ENCODE measurements around the gene TTC34.

Gene TTC34

DNA sequence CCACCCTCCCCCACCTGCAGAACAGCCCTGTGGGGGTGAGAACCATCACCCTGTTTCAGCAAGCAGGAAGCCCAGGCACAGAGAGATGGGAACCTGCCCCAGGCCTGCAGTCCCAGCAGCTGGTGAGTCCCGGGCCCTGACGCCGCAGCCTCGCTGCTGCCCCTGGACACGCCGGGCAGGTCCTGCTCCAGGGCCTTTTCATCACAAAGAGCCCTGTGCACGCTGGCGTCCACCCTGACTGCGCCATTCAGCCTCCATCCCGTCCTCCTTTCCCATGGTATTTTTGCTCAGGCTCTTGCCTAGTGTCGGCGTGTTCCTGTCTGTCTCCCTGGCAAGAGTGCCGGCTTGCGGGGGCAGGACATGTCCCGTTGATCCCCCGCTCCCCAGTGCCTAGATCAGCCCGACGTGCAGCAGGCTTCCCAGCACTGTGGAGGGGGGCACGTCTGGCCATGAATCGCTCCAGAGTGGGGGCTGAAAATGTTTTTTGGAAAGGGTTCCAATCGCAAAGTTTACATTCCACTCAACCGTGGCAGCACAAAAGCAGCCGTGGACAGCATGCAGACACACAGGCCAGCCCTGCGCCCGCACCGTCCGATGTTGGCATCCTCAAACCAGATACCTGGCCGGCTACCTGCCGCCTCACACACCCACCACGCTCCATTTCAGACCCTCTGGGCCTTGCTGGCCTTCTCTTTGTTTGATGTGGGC is 6.3 kb upstream of the TTC34 start:
- no peak for DNase-seq (ENCODE audit: low read depth)
- H3K4me3 ChIP-seq (ENCODE audit: control insufficient read depth, low read depth, low read length), result no peak overlapping the region
- TF ChIP-seq, protein P1, sequence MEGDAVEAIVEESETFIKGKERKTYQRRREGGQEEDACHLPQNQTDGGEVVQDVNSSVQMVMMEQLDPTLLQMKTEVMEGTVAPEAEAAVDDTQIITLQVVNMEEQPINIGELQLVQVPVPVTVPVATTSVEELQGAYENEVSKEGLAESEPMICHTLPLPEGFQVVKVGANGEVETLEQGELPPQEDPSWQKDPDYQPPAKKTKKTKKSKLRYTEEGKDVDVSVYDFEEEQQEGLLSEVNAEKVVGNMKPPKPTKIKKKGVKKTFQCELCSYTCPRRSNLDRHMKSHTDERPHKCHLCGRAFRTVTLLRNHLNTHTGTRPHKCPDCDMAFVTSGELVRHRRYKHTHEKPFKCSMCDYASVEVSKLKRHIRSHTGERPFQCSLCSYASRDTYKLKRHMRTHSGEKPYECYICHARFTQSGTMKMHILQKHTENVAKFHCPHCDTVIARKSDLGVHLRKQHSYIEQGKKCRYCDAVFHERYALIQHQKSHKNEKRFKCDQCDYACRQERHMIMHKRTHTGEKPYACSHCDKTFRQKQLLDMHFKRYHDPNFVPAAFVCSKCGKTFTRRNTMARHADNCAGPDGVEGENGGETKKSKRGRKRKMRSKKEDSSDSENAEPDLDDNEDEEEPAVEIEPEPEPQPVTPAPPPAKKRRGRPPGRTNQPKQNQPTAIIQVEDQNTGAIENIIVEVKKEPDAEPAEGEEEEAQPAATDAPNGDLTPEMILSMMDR (IDR thresholded peaks at IDR 0.05; ENCODE audit: control insufficient read depth, insufficient read depth, low read depth, low read length, missing control alignments), result no peak

DNA sequence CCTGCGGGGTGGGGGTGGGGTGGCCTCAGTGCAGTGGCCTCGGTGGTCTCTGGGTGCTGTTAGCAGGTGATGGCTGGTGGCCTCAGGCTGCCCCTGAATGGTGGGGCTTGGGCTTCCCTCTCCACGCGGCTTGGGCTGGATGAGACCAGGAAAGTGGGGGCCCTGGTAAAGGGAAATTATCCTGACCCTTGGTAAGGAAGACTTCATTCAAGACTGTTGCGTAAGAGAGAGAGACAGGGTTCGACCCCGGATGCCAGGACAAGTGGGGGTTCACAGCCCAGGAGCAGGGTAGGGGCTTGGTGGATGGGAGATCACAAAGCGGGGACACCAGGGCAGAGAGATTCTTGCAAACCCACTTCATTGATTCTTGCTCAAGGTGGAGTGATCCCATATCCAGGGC is 5.5 kb upstream of the TTC34 start:
- no peak for DNase-seq (ENCODE audit: low read depth)
- TF ChIP-seq, protein P1 (IDR thresholded peaks at IDR 0.05; ENCODE audit: control insufficient read depth, insufficient read depth, low read depth, low read length, missing control alignments), result no peak

DNA sequence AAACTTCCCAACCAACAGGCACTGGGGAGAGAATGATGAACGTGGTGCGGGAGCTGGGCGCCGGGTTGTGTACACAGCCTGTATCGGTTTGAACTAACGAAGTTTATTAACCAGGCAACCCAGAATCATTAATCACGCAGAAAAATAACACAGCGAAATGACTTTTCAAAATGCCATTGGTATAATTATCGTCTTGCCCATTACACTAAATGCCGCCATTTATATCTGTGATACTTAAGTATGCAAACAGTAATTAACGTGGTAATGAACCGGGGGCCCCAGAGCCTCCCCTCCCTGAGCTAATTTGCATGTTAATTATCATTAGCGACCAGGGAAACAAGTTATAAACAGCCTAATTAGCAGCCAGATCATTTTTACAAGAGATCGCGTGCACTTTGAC is 5.1 kb upstream of the TTC34 start:
- DNase-seq (ENCODE audit: low read depth), result no peak
- no peak overlapping the region for H3K4me3 ChIP-seq (ENCODE audit: control insufficient read depth, low read depth, low read length)
- TF ChIP-seq, protein P1 (IDR thresholded peaks at IDR 0.05; ENCODE audit: control insufficient read depth, insufficient read depth, low read depth, low read length, missing control alignments), result no peak

More for the DNA sequence above, 5.5 kb upstream of the TTC34 start:
- no peak overlapping the region for H3K4me3 ChIP-seq (ENCODE audit: control insufficient read depth, low read depth, low read length)

DNA sequence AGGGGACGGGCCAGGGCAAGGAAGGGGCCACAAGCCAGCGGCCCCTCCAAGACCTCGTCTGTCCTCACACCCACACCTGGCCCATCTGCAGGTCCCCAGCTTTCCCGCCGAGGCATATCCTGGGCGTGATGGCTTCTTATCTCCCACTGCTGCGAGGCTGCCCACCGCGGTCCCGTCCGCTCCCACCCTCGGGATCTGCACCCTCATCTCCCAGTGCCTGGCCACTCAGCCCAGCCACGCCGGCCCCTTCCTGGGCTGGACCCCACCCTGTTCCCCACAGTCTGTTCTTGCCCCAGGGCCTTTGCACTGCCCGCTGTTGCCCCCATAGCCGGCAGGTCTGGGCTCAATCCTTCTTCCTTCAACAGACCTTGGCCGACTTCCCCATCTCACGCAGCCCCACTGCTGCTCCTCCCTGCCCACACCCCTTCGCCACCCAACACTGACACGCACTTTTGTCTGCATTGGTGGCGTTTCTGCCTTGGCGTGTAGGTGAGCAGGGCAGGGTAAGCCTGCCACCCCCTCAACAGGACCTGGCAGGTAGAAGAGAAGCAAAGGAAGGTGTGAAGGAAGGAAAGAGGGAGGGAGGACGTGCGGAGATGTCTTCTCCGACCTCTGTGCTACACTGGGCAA is 4.4 kb upstream of the TTC34 start:
- H3K4me3 ChIP-seq (ENCODE audit: control insufficient read depth, low read depth, low read length), result no peak overlapping the region
- TF ChIP-seq, protein P1 (IDR thresholded peaks at IDR 0.05; ENCODE audit: control insufficient read depth, insufficient read depth, low read depth, low read length, missing control alignments), result no peak

DNA sequence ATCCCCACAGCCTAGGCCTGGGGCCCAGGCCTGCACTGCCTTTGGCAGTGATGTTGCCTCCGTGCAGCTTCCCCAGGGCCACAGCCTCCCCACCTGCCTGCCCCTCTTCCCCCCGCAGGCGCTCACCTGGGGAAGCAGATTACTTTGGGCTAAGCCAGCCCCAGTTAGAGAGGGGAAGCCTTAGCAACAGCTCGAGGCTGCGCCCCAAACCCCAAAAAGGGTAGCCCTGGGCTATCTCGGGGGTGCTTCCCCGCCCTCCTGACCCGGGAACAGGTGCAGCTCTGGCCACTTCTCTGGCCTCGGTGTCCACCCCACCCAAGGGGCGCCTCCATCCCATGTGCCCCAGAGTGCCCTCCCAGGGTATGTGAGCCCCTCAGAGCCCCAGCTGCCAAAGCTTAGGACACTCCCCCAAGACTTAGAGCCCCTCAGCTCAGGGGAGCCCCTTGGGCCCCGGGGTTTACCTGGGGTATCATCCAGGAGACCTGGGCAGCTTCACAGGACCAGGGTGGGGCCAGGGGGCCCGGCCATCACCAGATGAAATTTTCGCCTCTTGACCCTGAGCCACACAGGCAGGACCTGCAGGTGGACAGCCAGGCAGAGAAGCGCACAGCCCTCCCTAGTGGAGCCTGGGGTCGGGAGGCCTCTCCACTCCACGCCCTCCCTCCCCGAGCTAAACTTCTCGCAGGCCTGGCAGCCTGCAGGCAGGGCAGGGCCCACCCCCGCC is 3.3 kb upstream of the TTC34 start:
- H3K4me3 ChIP-seq (ENCODE audit: control insufficient read depth, low read depth, low read length), result no peak overlapping the region
- TF ChIP-seq, protein P1 (IDR thresholded peaks at IDR 0.05; ENCODE audit: control insufficient read depth, insufficient read depth, low read depth, low read length, missing control alignments), result no peak
- no peak for DNase-seq (ENCODE audit: low read depth)

More for the DNA sequence above, 4.4 kb upstream of the TTC34 start:
- DNase-seq (ENCODE audit: low read depth), result no peak

DNA sequence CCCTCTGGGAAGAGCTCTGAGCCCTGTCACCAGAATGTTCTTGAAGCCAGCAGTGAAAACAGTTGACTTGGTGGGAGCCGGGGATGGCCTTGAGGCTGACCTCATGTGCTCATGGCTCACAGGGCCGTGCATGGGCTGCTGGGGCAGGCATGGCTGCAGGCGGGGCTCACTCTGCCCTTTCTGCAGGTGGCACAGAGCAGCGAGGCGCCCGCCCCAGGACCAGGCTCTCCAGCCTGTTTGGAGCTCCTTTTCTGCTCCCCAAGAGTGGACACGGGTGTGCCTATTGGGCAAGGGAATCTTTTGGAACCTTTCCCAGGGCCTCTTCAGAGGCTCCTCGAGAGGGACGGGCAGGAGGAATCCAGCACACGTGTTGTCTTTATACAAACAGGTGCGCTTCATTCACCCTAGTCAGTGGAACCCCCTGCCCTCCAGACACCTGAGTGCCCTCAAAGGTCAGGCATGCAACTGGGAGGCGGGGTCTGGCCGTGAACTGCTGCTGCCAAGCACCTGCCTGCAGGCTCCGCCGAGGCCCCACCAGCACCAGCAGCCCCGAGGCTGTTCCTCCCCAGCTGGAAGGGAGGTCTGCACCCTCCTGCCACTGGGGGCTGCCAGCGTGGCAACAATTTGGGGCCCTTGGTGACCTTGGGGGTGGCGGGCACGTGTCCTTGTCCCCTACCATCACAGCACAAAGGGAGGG is 2.6 kb upstream of the TTC34 start:
- DNase-seq (ENCODE audit: low read depth), result no peak
- H3K4me3 ChIP-seq (ENCODE audit: control insufficient read depth, low read depth, low read length), result no peak overlapping the region
- TF ChIP-seq, protein P1 (IDR thresholded peaks at IDR 0.05; ENCODE audit: control insufficient read depth, insufficient read depth, low read depth, low read length, missing control alignments), result no peak
